ENCODE results near the gene FPGT.

GRCh38 chr1:74247881-74248528 is 50.0 kb downstream of the FPGT start:
- TF ChIP-seq, protein P1, sequence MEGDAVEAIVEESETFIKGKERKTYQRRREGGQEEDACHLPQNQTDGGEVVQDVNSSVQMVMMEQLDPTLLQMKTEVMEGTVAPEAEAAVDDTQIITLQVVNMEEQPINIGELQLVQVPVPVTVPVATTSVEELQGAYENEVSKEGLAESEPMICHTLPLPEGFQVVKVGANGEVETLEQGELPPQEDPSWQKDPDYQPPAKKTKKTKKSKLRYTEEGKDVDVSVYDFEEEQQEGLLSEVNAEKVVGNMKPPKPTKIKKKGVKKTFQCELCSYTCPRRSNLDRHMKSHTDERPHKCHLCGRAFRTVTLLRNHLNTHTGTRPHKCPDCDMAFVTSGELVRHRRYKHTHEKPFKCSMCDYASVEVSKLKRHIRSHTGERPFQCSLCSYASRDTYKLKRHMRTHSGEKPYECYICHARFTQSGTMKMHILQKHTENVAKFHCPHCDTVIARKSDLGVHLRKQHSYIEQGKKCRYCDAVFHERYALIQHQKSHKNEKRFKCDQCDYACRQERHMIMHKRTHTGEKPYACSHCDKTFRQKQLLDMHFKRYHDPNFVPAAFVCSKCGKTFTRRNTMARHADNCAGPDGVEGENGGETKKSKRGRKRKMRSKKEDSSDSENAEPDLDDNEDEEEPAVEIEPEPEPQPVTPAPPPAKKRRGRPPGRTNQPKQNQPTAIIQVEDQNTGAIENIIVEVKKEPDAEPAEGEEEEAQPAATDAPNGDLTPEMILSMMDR (IDR thresholded peaks at IDR 0.05; ENCODE audit: low read length), result no peak
- no peak for TF ChIP-seq EZH2 (IDR thresholded peaks at IDR 0.05; ENCODE audit: borderline replicate concordance, low read length)

Data from OCI-LY1 (cell line).